Hepatocyte (in vitro differentiated cells): ENCODE results near the gene YOD1. TPM values are rescaled to one million over a fixed set of nuclear protein-coding genes. Genes with fewer than 3 reads are reported as not detected.

Source experiments
- DNase-seq: peaks from one replicate; pipeline ENCODE4 v3.0.0-alpha.2; 2016; ENCODE audit warnings: low spot score
- H2AFZ ChIP-seq: fragments of 200-600 bp; sonication (generic); 2 replicates; pipeline ENCODE4 v1.6.0; 2016; ENCODE audit warnings: antibody characterized with exemption, mild to moderate bottlenecking
- H3K27ac ChIP-seq: fragments of 200-600 bp; sonication (generic); 2 replicates; pipeline ENCODE4 v1.5.1; 2016; ENCODE audit warnings: mild to moderate bottlenecking
- H3K27me3 ChIP-seq: fragments of 200-600 bp; sonication (generic); 2 replicates; pipeline ENCODE4 v1.6.1; 2016
- H3K36me3 ChIP-seq: fragments of 200-600 bp; sonication (generic); replicated peaks from 2 replicates; pipeline ENCODE4 v1.5.1; 2016; ENCODE audit warnings: low read depth; ENCODE audit not compliant: insufficient read depth
- H3K4me1 ChIP-seq: fragments of 200-600 bp; sonication (generic); 2 replicates; pipeline ENCODE4 v1.5.1; 2016; ENCODE audit warnings: mild to moderate bottlenecking, moderate library complexity; ENCODE audit not compliant: insufficient read depth
- H3K4me2 ChIP-seq: fragments of 200-600 bp; sonication (generic); 2 replicates; pipeline ENCODE4 v1.6.0; 2016
- H3K4me3 ChIP-seq: fragments of 200-600 bp; sonication (generic); 2 replicates; pipeline ENCODE4 v1.5.1; 2016; ENCODE audit warnings: mild to moderate bottlenecking
- H3K79me2 ChIP-seq: fragments of 200-600 bp; sonication (generic); 2 replicates; pipeline ENCODE4 v1.6.0; 2017; ENCODE audit warnings: mild to moderate bottlenecking
- H3K9me2 ChIP-seq: fragments of 200-600 bp; sonication (generic); replicated peaks from 2 replicates; pipeline ENCODE4 v1.6.0; 2017; ENCODE audit warnings: mild to moderate bottlenecking; ENCODE audit not compliant: insufficient read depth
- H3K9me3 ChIP-seq: fragments of 200-600 bp; sonication (generic); 2 replicates; pipeline ENCODE4 v1.5.1; 2016; ENCODE audit warnings: low read depth, mild to moderate bottlenecking
- H4K20me1 ChIP-seq: fragments of 200-600 bp; sonication (generic); 2 replicates; pipeline ENCODE4 v1.6.0; 2016; ENCODE audit warnings: mild to moderate bottlenecking; ENCODE audit not compliant: insufficient read depth, poor library complexity, severe bottlenecking
- CTCF ChIP-seq: fragments of 200-600 bp; sonication (generic); IDR thresholded peaks from 2 replicates; pipeline ENCODE4 v1.5.1; 2016; ENCODE audit warnings: antibody characterized with exemption, mild to moderate bottlenecking; ENCODE audit not compliant: poor library complexity
- EZH2 ChIP-seq: fragments of 200-600 bp; sonication (generic); IDR thresholded peaks from 2 replicates; pipeline ENCODE4 v1.6.1; 2016; ENCODE audit warnings: antibody characterized with exemption, mild to moderate bottlenecking, borderline replicate concordance
- EZH2phosphoT487 ChIP-seq: fragments of 200-600 bp; sonication (generic); IDR thresholded peaks from one replicate; pipeline ENCODE4 v1.6.1; 2018; ENCODE audit warnings: antibody characterized with exemption, mild to moderate bottlenecking, low read depth, moderate library complexity; ENCODE audit not compliant: unreplicated experiment, severe bottlenecking
- WGBS: methylation state at CpG from one replicate; pipeline ENCODE4 v1.1.6; 2016; ENCODE audit warnings: low lambda C conversion rate; ENCODE audit errors: missing lambda C conversion rate; 5-methylcytosine and 5-hydroxymethylcytosine counted together
- polyA plus RNA-seq: library from polyadenylated mRNA; unstranded; fragments of >200 nt; fragmentation: Nextera tagmentation; extraction: Ambion mirVana; gene quantifications from 2 replicates; pipeline ENCODE4 v1.2.1, GENCODE V29; 2016
- total RNA-seq: library from RNA; depleted of rRNA; stranded (reverse); fragments of >200 nt; gene quantifications from 2 replicates; pipeline ENCODE4 v1.2.3, GENCODE V29; 2014

Gene YOD1
- total and polyA plus RNA-seq, 2 experiments from 2014 or later = 4.5 to 25.7 TPM

DNA sequence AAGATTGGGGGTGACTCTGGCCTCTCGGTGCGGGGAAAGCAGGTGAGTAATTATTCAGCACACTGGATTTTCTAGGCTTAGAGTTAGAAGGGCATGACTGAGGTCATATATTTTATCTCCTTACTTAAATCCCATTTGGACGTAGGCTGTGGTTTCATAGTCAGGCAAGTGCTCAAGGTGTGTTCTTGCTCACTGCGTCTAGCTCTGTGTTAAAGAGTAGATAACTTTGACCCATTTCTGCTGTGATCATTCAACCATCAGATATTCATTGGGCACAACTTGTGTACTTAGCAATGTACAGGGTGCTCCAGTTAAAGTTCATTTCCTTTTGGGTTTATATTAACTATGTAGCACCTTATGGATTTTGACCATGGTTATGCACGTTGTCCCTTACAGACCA is 16.7 kb upstream of the YOD1 start:
- Histone ChIP-seq H3K36me3 (no peaks in the 10 kb centered on the region), H3K9me2 (no peaks in the 10 kb centered on the region), H2AFZ (no peak overlapping the region), H3K27ac (peak overlapping the region; percentile 75), H3K4me1 (no peaks in the 10 kb centered on the region), H3K27me3 (no peaks in the 10 kb centered on the region), H3K79me2 (no peaks in the 10 kb centered on the region), H3K9me3 (no peaks in the 10 kb centered on the region), H3K4me3 (no peak overlapping the region), H3K4me2 (no peak overlapping the region), H4K20me1 (no peaks in the 10 kb centered on the region)
- TF ChIP-seq CTCF = no peak
- no peak for TF ChIP-seq EZH2
- DNase-seq = no peak
- WGBS = 74% methylated on average over 5 of the region's 5 CpGs

- no peaks in the 10 kb centered on the region for H3K79me2 ChIP-seq
- TF ChIP-seq CTCF = no peak
- no peak for TF ChIP-seq EZH2phosphoT487
- no peak for TF ChIP-seq EZH2
- H3K27me3 ChIP-seq = no peaks in the 10 kb centered on the region
- no peaks in the 10 kb centered on the region for H3K4me1 ChIP-seq
- H3K9me2 ChIP-seq = no peaks in the 10 kb centered on the region
- 72% methylated on average over 3 of the region's 3 CpGs for WGBS
- H3K36me3 ChIP-seq = no peaks in the 10 kb centered on the region
- H4K20me1 ChIP-seq = no peaks in the 10 kb centered on the region
- H3K9me3 ChIP-seq = no peaks in the 10 kb centered on the region
- no peak overlapping the region for H2AFZ ChIP-seq
- H3K4me3 ChIP-seq = no peak overlapping the region
- DNase-seq = no peak
- H3K4me2 ChIP-seq = no peak overlapping the region
- H3K27ac ChIP-seq = peak overlapping the region; percentile 75
Measured at GRCh38 chr1:207067185-207067584, 16.2 kb upstream of the YOD1 start.

GRCh38 chr1:207064561-207064960 is 13.6 kb upstream of the YOD1 start:
- 94% methylated on average over 8 of the region's 8 CpGs for WGBS
- DNase-seq = no peak
- Histone ChIP-seq H3K4me2 (no peak overlapping the region), H3K9me2 (no peaks in the 10 kb centered on the region), H4K20me1 (no peaks in the 10 kb centered on the region), H3K9me3 (no peaks in the 10 kb centered on the region), H3K27ac (peak overlapping the region; percentile 34), H3K4me1 (no peaks in the 10 kb centered on the region), H3K36me3 (no peaks in the 10 kb centered on the region), H3K79me2 (no peaks in the 10 kb centered on the region), H3K27me3 (no peaks in the 10 kb centered on the region), H2AFZ (no peak overlapping the region), H3K4me3 (no peak overlapping the region)
- no peak for TF ChIP-seq EZH2phosphoT487
- no peak for TF ChIP-seq EZH2
- no peak for TF ChIP-seq CTCF

DNA sequence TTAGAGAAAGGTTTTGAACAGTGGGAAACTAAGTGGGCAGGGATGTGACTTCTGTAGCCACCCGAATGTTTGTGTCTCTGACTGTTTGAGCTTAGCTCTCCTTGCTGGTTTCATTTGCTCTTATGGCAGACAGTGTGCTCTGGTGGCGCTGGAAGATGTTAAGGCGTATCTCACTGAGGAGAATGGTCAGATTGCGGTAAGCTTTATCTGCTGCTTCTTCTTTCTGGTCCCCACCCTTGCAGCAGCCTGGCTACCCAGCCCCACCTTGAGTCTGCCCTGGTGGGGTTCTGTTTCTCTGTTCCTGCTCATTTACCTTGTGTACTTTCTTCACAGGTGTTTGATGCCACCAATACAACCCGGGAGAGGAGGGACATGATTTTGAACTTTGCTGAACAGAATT is 12.0 kb upstream of the YOD1 start:
- TF ChIP-seq CTCF = no peak
- no peak for TF ChIP-seq EZH2phosphoT487
- TF ChIP-seq EZH2 = no peak
- 96% methylated on average over 5 of the region's 5 CpGs for WGBS
- DNase-seq = no peak
- Histone ChIP-seq H3K36me3 (no peaks in the 10 kb centered on the region), H3K4me1 (no peaks in the 10 kb centered on the region), H3K9me3 (no peaks in the 10 kb centered on the region), H3K4me2 (no peak overlapping the region), H2AFZ (no peak overlapping the region), H3K27me3 (no peaks in the 10 kb centered on the region), H3K9me2 (no peaks in the 10 kb centered on the region), H3K79me2 (peaks cover 2% of the 10 kb centered on the region), H3K4me3 (no peak overlapping the region), H3K27ac (no peak overlapping the region), H4K20me1 (no peaks in the 10 kb centered on the region)
